K562 (cell line): ENCODE data around the gene CTBP2. TPM values are rescaled to one million over a fixed set of nuclear protein-coding genes. Genes with fewer than 3 reads are reported as not detected.

Experiments used
- ATAC-seq: fragments of 200-7000 bp; cut with Tn5 transposase; 3 replicates; pipeline ENCODE4 v1.9.1; 2020; ENCODE audit warnings: moderate library complexity
- BruUV-seq: library from RNA; stranded (reverse); fragments of 400-500 nt; replicated peaks from 2 replicates; lab custom pipeline; 2021; lab: Mats Ljungman, UMichigan
- CTCF ChIA-PET: fragments of 300-600 bp; formaldehyde crosslinking; extraction: SDS; loops from one replicate; lab custom pipeline; 2021; ENCODE audit warnings: low intra/inter-chr PET ratio; lab: Yijun Ruan, JAX
- POLR2A ChIA-PET: fragments of 300-600, 350-650 bp; sonication (Branson Sonifier 250); formaldehyde crosslinking; extraction: SDS; loops from one replicate; lab custom pipeline; 2021; ENCODE audit warnings: antibody characterized with exemption, inconsistent platforms; lab: Yijun Ruan, JAX
- DNase-seq, 4 experiments: peaks; one replicate each; pipeline versions ENCODE4 v3.0.0 to v3.0.0-alpha.2; 2011 to 2018; ENCODE audit warnings: low spot score in 3 of 4, mixed read lengths in 3 of 4; ENCODE audit errors: extremely low read depth in 1 of 4
- FAIRE-seq: peaks from 2 replicates; lab custom pipeline; 2011; peaks lifted over from hg19 to GRCh38; lab: Jason Lieb, UNC
- H2AFZ ChIP-seq: 2 replicates; pipeline ENCODE4 v1.6.0; 2011; ENCODE audit warnings: low read depth, low read length, control low read depth, inconsistent platforms
- H3K27ac ChIP-seq: fragments of 200-600 bp; 3 replicates; pipeline ENCODE4 v1.8.0; 2011; ENCODE audit warnings: low read depth, mild to moderate bottlenecking, control low read depth, inconsistent platforms, low read length, moderate library complexity, mixed read lengths; ENCODE audit errors: extremely low read depth
- H3K27me3 ChIP-seq, 2 experiments: fragments of 300-600 bp in 1 of 2; 2 replicates in 1 of 2; 3 replicates in 1 of 2; pipeline versions ENCODE4 v1.6.0 to v1.8.0; 2011; ENCODE audit warnings: inconsistent platforms in 2 of 2, low read length in 2 of 2, mild to moderate bottlenecking in 1 of 2, mixed read lengths in 1 of 2, moderate library complexity in 1 of 2; ENCODE audit not compliant: control insufficient read depth in 2 of 2, insufficient read depth in 2 of 2
- H3K36me3 ChIP-seq: fragments of 300-600 bp; 3 replicates; pipeline ENCODE4 v1.8.0; 2011; ENCODE audit warnings: mild to moderate bottlenecking, low read length, inconsistent platforms; ENCODE audit not compliant: control insufficient read depth, insufficient read depth
- H3K4me1 ChIP-seq, 2 experiments: fragments of 200-600 bp in 1 of 2; replicated peaks in 1 of 2; 2 replicates in 1 of 2; 3 replicates in 1 of 2; pipeline versions ENCODE4 v1.5.1 to v1.8.0; 2011; ENCODE audit warnings: inconsistent platforms in 2 of 2, low read length in 2 of 2, mild to moderate bottlenecking in 1 of 2, mixed read lengths in 1 of 2, moderate library complexity in 1 of 2; ENCODE audit not compliant: control insufficient read depth in 2 of 2, insufficient read depth in 2 of 2
- H3K4me2 ChIP-seq: 2 replicates; pipeline ENCODE4 v1.6.1; 2011; ENCODE audit warnings: low read length, control low read depth, inconsistent platforms, mixed read lengths; ENCODE audit not compliant: insufficient read depth
- H3K4me3 ChIP-seq: fragments of 200-600 bp; sonication (generic), shearing (Covaris generic); 2 replicates; pipeline ENCODE4 v1.5.1; 2016; ENCODE audit warnings: control low read depth, inconsistent platforms
- H3K79me2 ChIP-seq: fragments of 200-600 bp; 3 replicates; pipeline ENCODE4 v1.8.0; 2011; ENCODE audit warnings: low read length, inconsistent platforms; ENCODE audit not compliant: control insufficient read depth, insufficient read depth
- H3K9ac ChIP-seq, 2 experiments: 2 replicates each; pipeline versions ENCODE4 v1.6.0 to v1.6.1; 2011; ENCODE audit warnings: low read depth in 2 of 2, low read length in 2 of 2, control low read depth in 1 of 2, inconsistent platforms in 1 of 2, mild to moderate bottlenecking in 1 of 2, mixed read lengths in 1 of 2; ENCODE audit not compliant: insufficient read depth in 1 of 2
- H3K9me1 ChIP-seq: one replicate; pipeline ENCODE4 v1.6.0; 2011; ENCODE audit warnings: inconsistent platforms, mild to moderate bottlenecking, low read length, moderate library complexity; ENCODE audit not compliant: control insufficient read depth, insufficient read depth
- H3K9me3 ChIP-seq: replicated peaks from 2 replicates; pipeline ENCODE4 v1.5.1; 2011; ENCODE audit warnings: low read depth, low read length, inconsistent platforms; ENCODE audit not compliant: control insufficient read depth, insufficient read depth
- H4K20me1 ChIP-seq: replicated peaks from 2 replicates; pipeline ENCODE4 v1.6.1; 2011; ENCODE audit warnings: low read length, inconsistent platforms, mixed read lengths; ENCODE audit not compliant: control insufficient read depth, insufficient read depth
- BRF1 ChIP-seq: IDR thresholded peaks from 3 replicates; pipeline ENCODE4 v1.6.1; 2011; ENCODE audit warnings: borderline replicate concordance, mild to moderate bottlenecking; ENCODE audit not compliant: insufficient read length; ENCODE audit errors: extremely low read depth
- EWSR1 ChIP-seq: fragments of 450-650 bp; IDR thresholded peaks from 2 replicates; pipeline ENCODE4 v1.6.1; 2018; ENCODE audit warnings: borderline replicate concordance, mild to moderate bottlenecking, low read depth, moderate library complexity; ENCODE audit not compliant: partially characterized antibody
- GATAD2B ChIP-seq: fragments of 450-650 bp; IDR thresholded peaks from 2 replicates; pipeline ENCODE4 v1.6.1; 2017; ENCODE audit warnings: mild to moderate bottlenecking, borderline replicate concordance
- SMAD4 ChIP-seq: fragments of 250-450 bp; sonication (Bioruptor Pico); conservative IDR thresholded peaks from 2 replicates; pipeline ENCODE4 v1.8.0; 2021; ENCODE audit warnings: inconsistent platforms, mild to moderate bottlenecking, moderate library complexity
- TCF7L2 ChIP-seq: fragments of 150-350 bp; IDR thresholded peaks from 2 replicates; pipeline ENCODE4 v1.6.1; 2016; ENCODE audit warnings: low read depth, mild to moderate bottlenecking, low read length, moderate library complexity
- ZNF395 ChIP-seq: fragments of 200-800 bp; sonication (Bioruptor generic); IDR thresholded peaks from 2 replicates; pipeline ENCODE4 v1.6.1; 2017; ENCODE audit warnings: missing genetic modification characterization, missing compliant biosample characterization
- ZNF584 ChIP-seq: fragments of 200-800 bp; sonication (Bioruptor generic); IDR thresholded peaks from 2 replicates; pipeline ENCODE4 v1.6.1; 2016; ENCODE audit warnings: low read depth, mild to moderate bottlenecking, missing genetic modification characterization, missing compliant biosample characterization
- WGBS: fragments of 100-300 bp; shearing (Covaris generic); methylation state at CpG from one replicate; pipeline ENCODE4 v1.1.6; 2016; ENCODE audit warnings: low coverage, mixed read lengths; ENCODE audit not compliant: insufficient coverage; ENCODE audit errors: missing lambda C conversion rate; 5-methylcytosine and 5-hydroxymethylcytosine counted together
- in situ Hi-C: fragments of 300-500 bp; cut with MboI; formaldehyde crosslinking; loops from 4 replicates; pipeline ENCODE4 v1.15.0; 2018; ENCODE audit warnings: inconsistent platforms, mixed read lengths
- intact Hi-C: fragments of 100-400 bp; cut with micrococcal nuclease; formaldehyde crosslinking; loops from 2 replicates; pipeline ENCODE4 v1.14.2; 2022
- polyA plus RNA-seq, 8 experiments: library from polyadenylated mRNA; depleted of rRNA in 4 of 8; stranded (reverse) in 5 of 8; unstranded in 3 of 8; fragments of >200 nt; fragmentation: Nextera tagmentation in 2 of 8; fragmentation: Illumina TruSeq in 1 of 8; extraction: Ambion mirVana in 2 of 8; extraction: Trizol in 1 of 8; gene quantifications; 2 replicates each; pipeline versions ENCODE4 v1.2.1 to v1.2.3, GENCODE V29; 2011 to 2014; ENCODE audit warnings: inconsistent platforms in 1 of 8, missing spikeins in 1 of 8
- total RNA-seq, 7 experiments: library from RNA; depleted of rRNA in 6 of 7; stranded (reverse); fragments of >200 nt in 6 of 7; fragmentation: Illumina TruSeq in 2 of 7; extraction: Trizol in 2 of 7; gene quantifications; 2 replicates each; pipeline versions ENCODE4 v1.2.1 to v1.2.3, GENCODE V29; 2011 to 2021; ENCODE audit warnings: low replicate concordance in 1 of 7

The CTBP2 gene
- total and polyA plus RNA-seq, 9 of the 15 experiments (the other 6 are each of a cell fraction or from before 2014, with no cell fraction given): 1.3 to 8.8 (median 5.1) TPM

GRCh38 chr10:125033146-125033924, 127.0 kb downstream of the CTBP2 start:
- Histone ChIP-seq H3K36me3 (no peaks in the 10 kb centered on the region), H3K4me1 (no peaks in the 10 kb centered on the region), H3K27me3 (no peaks in the 10 kb centered on the region), H3K4me2 (no peak overlapping the region), H3K79me2 (no peaks in the 10 kb centered on the region), H3K4me3 (no peak overlapping the region), H4K20me1 (no peaks in the 10 kb centered on the region), H3K9ac (no peak overlapping the region), H3K9me1 (no peaks in the 10 kb centered on the region), H3K9me3 (no peaks in the 10 kb centered on the region), H2AFZ (no peak overlapping the region), H3K27ac (no peak overlapping the region)
- FAIRE-seq (no peak), ATAC-seq (no peak), DNase-seq (no peak)
- TF ChIP-seq ZNF395 (CRISPR knock-in tag) (no peak), BRF1 (no peak), TCF7L2 (no peak), SMAD4 (no peak), EWSR1 (no peak), ZNF584 (CRISPR knock-in tag) (no peak), GATAD2B (no peak)
- no TSS peak for BruUV-seq
- intact Hi-C loops (no loop called here), in situ Hi-C loops (loop anchor here (25.0 kb wide), 1 partner anchor 771 kb away; no protein-coding TSS in a partner anchor)
- POLR2A ChIA-PET: no interaction called here
- WGBS: no CpG with 5 or more reads among the region's 27 CpGs
- CTCF ChIA-PET: no interaction called here
